DMS 273 treated with DMSO at 0.1 percent for 48 hours (cell line): ENCODE measurements around the gene GPC6.

Experiments
- DNase-seq: peaks from one replicate; lab custom pipeline; 2025; lab: John Stamatoyannopoulos, UW

Gene GPC6

GRCh38 chr13:94115054-94115453, 888.4 kb downstream of the GPC6 start:
- no peak for DNase-seq

- DNase-seq: no peak
Measured at GRCh38 chr13:94119360-94119936, 892.8 kb downstream of the GPC6 start.

GRCh38 chr13:94120878-94121277, 894.3 kb downstream of the GPC6 start:
- DNase-seq: no peak

- no peak for DNase-seq
Measured at GRCh38 chr13:94121686-94122085, 895.1 kb downstream of the GPC6 start.

GRCh38 chr13:94122300-94122915, 895.8 kb downstream of the GPC6 start:
- DNase-seq: no peak

- DNase-seq: no peak
Measured at GRCh38 chr13:94123557-94123956, 897.0 kb downstream of the GPC6 start.

- DNase-seq: no peak
Measured at GRCh38 chr13:94128430-94128829, 901.8 kb downstream of the GPC6 start.

GRCh38 chr13:94129490-94129894, 902.9 kb downstream of the GPC6 start:
- no peak for DNase-seq

GRCh38 chr13:94138831-94139230, 912.2 kb downstream of the GPC6 start:
- DNase-seq: no peak

GRCh38 chr13:94139393-94139995, 912.9 kb downstream of the GPC6 start:
- no peak for DNase-seq

GRCh38 chr13:94140027-94140426, 913.4 kb downstream of the GPC6 start:
- DNase-seq: no peak

- DNase-seq: no peak
Measured at GRCh38 chr13:94140511-94140910, 913.9 kb downstream of the GPC6 start.

GRCh38 chr13:94143624-94144350, 917.2 kb downstream of the GPC6 start:
- DNase-seq: no peak

GRCh38 chr13:94145966-94146365, 919.4 kb downstream of the GPC6 start:
- no peak for DNase-seq

GRCh38 chr13:94153586-94153985, 927.0 kb downstream of the GPC6 start:
- DNase-seq: no peak

GRCh38 chr13:94154367-94154766, 927.8 kb downstream of the GPC6 start:
- DNase-seq: no peak

- no peak for DNase-seq
Measured at GRCh38 chr13:94157705-94158218, 931.2 kb downstream of the GPC6 start.

- no peak for DNase-seq
Measured at GRCh38 chr13:94160875-94161274, 934.3 kb downstream of the GPC6 start.

- no peak for DNase-seq
Measured at GRCh38 chr13:94162289-94162688, 935.7 kb downstream of the GPC6 start.

GRCh38 chr13:94163535-94163934, 936.9 kb downstream of the GPC6 start:
- DNase-seq: no peak

- DNase-seq: no peak
Measured at GRCh38 chr13:94168783-94169453, 942.3 kb downstream of the GPC6 start.

- DNase-seq: no peak
Measured at GRCh38 chr13:94169454-94170144, 943.0 kb downstream of the GPC6 start.
